Panc1 (cell line): Measurements from ENCODE around the gene GRK3. TPM values are rescaled to one million over a fixed set of nuclear protein-coding genes. Genes with fewer than 3 reads are reported as not detected.

Source experiments
- ATAC-seq: fragments of 200-7000 bp; cut with Tn5 transposase; 2 replicates; pipeline ENCODE4 v1.9.1; 2020; ENCODE audit warnings: mild to moderate bottlenecking, moderate library complexity
- BruUV-seq: library from RNA; stranded (reverse); fragments of 400-500 nt; replicated peaks from 2 replicates; lab custom pipeline; 2021; lab: Mats Ljungman, UMichigan
- CTCF ChIA-PET: fragments of 300-600 bp; sonication (Branson Sonifier 250); formaldehyde crosslinking; loops from one replicate; lab custom pipeline; 2022; ENCODE audit warnings: antibody characterized with exemption; lab: Charles Lee
- POLR2A ChIA-PET: fragments of 300-600 bp; sonication (Branson Sonifier 250); formaldehyde crosslinking; loops from one replicate; lab custom pipeline; 2022; ENCODE audit warnings: antibody characterized with exemption; lab: Charles Lee
- DNase-seq: peaks from one replicate; pipeline ENCODE4 v3.0.0-alpha.2; 2010; ENCODE audit warnings: low read depth, low spot score
- H3K27ac ChIP-seq: 2 replicates; pipeline ENCODE4 v1.5.1; 2011; ENCODE audit warnings: mild to moderate bottlenecking, low read length, inconsistent platforms
- H3K27me3 ChIP-seq: fragments of 200-500 bp; sonication (Bioruptor generic); 2 replicates; pipeline ENCODE4 v1.6.0; 2014; ENCODE audit warnings: low read length, inconsistent platforms; ENCODE audit not compliant: control insufficient read depth, insufficient read depth
- H3K36me3 ChIP-seq: fragments of 200-500 bp; sonication (Bioruptor generic); 2 replicates; pipeline ENCODE4 v1.5.1; 2014; ENCODE audit warnings: inconsistent platforms, mild to moderate bottlenecking, low read length, moderate library complexity; ENCODE audit not compliant: control insufficient read depth, insufficient read depth
- H3K4me1 ChIP-seq: 2 replicates; pipeline ENCODE4 v1.5.1; 2011; ENCODE audit warnings: inconsistent platforms, mild to moderate bottlenecking, low read length, moderate library complexity; ENCODE audit not compliant: control insufficient read depth, insufficient read depth
- H3K4me3 ChIP-seq, 2 experiments: 2 replicates each; pipeline ENCODE4 v1.5.1; 2011 to 2012; ENCODE audit warnings: low read depth in 2 of 2, low read length in 2 of 2, mild to moderate bottlenecking in 2 of 2, inconsistent platforms in 1 of 2, moderate library complexity in 1 of 2
- H3K9me3 ChIP-seq: fragments of 200-500 bp; sonication (Bioruptor generic); 2 replicates; pipeline ENCODE4 v1.5.1; 2014; ENCODE audit warnings: low read depth, mild to moderate bottlenecking, inconsistent platforms, low read length, moderate library complexity; ENCODE audit not compliant: control insufficient read depth, insufficient read depth
- POLR2AphosphoS5 ChIP-seq: IDR thresholded peaks from 2 replicates; pipeline ENCODE4 v1.6.1; 2012; ENCODE audit warnings: mild to moderate bottlenecking, low read depth, low read length, moderate library complexity
- SIN3A ChIP-seq: IDR thresholded peaks from 2 replicates; pipeline ENCODE4 v1.6.1; 2012; ENCODE audit warnings: low read depth, mild to moderate bottlenecking, low read length, moderate library complexity, borderline replicate concordance; ENCODE audit not compliant: insufficient read depth
- TCF7L2 ChIP-seq: IDR thresholded peaks from 2 replicates; pipeline ENCODE4 v1.6.1; 2011; ENCODE audit warnings: mild to moderate bottlenecking, low read depth, low read length, inconsistent platforms
- in situ Hi-C: cut with HindIII; loops from 2 replicates; pipeline ENCODE4 v1.10.0; 2016; ENCODE audit warnings: low sequenced_read_pairs, low pct_unique_long_range_greater_than_20kb
- intact Hi-C: fragments of 100-400 bp; cut with micrococcal nuclease; formaldehyde crosslinking; loops from one replicate; pipeline ENCODE4 v1.10.0; 2022; ENCODE audit not compliant: unreplicated experiment
- total RNA-seq: library from RNA; stranded (reverse); gene quantifications from one replicate; pipeline ENCODE4 v1.2.1, GENCODE V29; 2021; ENCODE audit not compliant: unreplicated experiment
- TF ChIP-seq, protein P1 (sequence below): fragments of 450-650 bp; IDR thresholded peaks from 2 replicates; pipeline ENCODE4 v1.5.1; 2017; ENCODE audit warnings: mild to moderate bottlenecking
- TF ChIP-seq, protein P2 (sequence below), 2 experiments: IDR thresholded peaks; 2 replicates each; pipeline ENCODE4 v1.6.1; 2011 to 2012; ENCODE audit warnings: low read depth in 2 of 2, control low read depth in 1 of 2, low read length in 1 of 2, mild to moderate bottlenecking in 1 of 2, moderate library complexity in 1 of 2; ENCODE audit not compliant: insufficient read depth in 1 of 2

The GRK3 gene
- total RNA-seq, 1 experiment from 2014 or later, result 12.0 TPM

DNA sequence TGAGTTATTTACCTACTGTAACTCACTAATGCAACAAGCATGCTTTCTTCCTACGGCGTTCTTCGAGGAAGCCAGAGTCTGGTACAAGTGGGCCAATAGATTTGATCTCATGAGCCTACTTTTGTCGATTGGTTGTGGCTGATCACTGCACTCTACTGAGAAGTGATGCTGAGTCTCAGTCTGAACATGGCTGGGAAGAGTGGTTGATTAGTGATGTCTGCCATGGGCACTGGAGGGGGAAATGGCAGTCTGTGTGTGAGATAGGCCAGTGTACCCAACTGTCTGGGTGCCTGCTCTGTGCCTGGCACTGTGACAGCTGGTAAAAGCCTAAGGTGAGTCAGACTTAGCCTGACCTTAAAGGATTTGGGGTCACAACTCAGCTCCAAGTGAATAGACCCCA, 205.9 kb downstream of the GRK3 start:
- no TSS peak for BruUV-seq
- H3K36me3 ChIP-seq, result no peaks in the 10 kb centered on the region
- TF ChIP-seq, protein P1, sequence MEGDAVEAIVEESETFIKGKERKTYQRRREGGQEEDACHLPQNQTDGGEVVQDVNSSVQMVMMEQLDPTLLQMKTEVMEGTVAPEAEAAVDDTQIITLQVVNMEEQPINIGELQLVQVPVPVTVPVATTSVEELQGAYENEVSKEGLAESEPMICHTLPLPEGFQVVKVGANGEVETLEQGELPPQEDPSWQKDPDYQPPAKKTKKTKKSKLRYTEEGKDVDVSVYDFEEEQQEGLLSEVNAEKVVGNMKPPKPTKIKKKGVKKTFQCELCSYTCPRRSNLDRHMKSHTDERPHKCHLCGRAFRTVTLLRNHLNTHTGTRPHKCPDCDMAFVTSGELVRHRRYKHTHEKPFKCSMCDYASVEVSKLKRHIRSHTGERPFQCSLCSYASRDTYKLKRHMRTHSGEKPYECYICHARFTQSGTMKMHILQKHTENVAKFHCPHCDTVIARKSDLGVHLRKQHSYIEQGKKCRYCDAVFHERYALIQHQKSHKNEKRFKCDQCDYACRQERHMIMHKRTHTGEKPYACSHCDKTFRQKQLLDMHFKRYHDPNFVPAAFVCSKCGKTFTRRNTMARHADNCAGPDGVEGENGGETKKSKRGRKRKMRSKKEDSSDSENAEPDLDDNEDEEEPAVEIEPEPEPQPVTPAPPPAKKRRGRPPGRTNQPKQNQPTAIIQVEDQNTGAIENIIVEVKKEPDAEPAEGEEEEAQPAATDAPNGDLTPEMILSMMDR, result no peak
- TF ChIP-seq SIN3A (no peak), TCF7L2 (no peak), POLR2AphosphoS5 (no peak)
- TF ChIP-seq, protein P2, sequence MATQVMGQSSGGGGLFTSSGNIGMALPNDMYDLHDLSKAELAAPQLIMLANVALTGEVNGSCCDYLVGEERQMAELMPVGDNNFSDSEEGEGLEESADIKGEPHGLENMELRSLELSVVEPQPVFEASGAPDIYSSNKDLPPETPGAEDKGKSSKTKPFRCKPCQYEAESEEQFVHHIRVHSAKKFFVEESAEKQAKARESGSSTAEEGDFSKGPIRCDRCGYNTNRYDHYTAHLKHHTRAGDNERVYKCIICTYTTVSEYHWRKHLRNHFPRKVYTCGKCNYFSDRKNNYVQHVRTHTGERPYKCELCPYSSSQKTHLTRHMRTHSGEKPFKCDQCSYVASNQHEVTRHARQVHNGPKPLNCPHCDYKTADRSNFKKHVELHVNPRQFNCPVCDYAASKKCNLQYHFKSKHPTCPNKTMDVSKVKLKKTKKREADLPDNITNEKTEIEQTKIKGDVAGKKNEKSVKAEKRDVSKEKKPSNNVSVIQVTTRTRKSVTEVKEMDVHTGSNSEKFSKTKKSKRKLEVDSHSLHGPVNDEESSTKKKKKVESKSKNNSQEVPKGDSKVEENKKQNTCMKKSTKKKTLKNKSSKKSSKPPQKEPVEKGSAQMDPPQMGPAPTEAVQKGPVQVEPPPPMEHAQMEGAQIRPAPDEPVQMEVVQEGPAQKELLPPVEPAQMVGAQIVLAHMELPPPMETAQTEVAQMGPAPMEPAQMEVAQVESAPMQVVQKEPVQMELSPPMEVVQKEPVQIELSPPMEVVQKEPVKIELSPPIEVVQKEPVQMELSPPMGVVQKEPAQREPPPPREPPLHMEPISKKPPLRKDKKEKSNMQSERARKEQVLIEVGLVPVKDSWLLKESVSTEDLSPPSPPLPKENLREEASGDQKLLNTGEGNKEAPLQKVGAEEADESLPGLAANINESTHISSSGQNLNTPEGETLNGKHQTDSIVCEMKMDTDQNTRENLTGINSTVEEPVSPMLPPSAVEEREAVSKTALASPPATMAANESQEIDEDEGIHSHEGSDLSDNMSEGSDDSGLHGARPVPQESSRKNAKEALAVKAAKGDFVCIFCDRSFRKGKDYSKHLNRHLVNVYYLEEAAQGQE (IDR thresholded peaks at IDR 0.05; ENCODE audit: insufficient read depth in 1 of 2, low read depth in 2 of 2, low read length in 1 of 2), result no peak
- H3K27ac ChIP-seq, result no peak overlapping the region
- in situ Hi-C loops, result no loop called here
- H3K27me3 ChIP-seq, result no peaks in the 10 kb centered on the region
- H3K4me3 ChIP-seq, result no peak overlapping the region
- DNase-seq (no peak), ATAC-seq (no peak)
- H3K4me1 ChIP-seq, result no peaks in the 10 kb centered on the region
- ChIA-PET POLR2A (no interaction called here), CTCF (no interaction called here)
- H3K9me3 ChIP-seq, result no peaks in the 10 kb centered on the region
- intact Hi-C loops, result loop anchor here (10.0 kb wide), 1 partner anchor 306 kb away; no protein-coding TSS in a partner anchor

DNA sequence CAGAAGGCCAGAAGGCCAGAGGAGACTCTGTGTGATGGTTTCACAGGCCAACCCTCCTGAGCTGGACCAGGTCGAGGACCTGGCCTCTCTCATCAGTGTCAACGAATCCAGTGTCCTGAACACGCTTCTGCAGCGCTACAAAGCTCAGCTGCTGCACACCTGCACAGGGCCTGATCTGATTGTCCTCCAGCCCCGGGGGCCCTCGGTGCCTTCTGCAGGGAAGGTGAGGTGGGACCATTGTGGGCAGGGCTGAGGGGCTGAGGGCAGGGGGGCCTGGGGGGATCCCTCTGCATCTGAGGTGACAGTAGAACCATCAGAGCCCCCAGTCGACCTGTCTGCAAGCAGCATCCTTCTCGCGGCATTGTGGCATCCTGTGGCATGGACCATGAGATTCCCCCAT, 207.8 kb downstream of the GRK3 start:
- ATAC-seq (no peak), DNase-seq (no peak)
- Histone ChIP-seq H3K36me3 (no peaks in the 10 kb centered on the region), H3K4me3 (no peak overlapping the region), H3K27me3 (no peaks in the 10 kb centered on the region), H3K4me1 (no peaks in the 10 kb centered on the region), H3K9me3 (no peaks in the 10 kb centered on the region), H3K27ac (no peak overlapping the region)
- ChIA-PET CTCF (interaction anchor here (1.1 kb wide), 1 partner anchor 537 kb away, joined by 3 read pairs; no protein-coding TSS in a partner anchor), POLR2A (no interaction called here)
- intact Hi-C loops (loop anchor here (10.0 kb wide), 1 partner anchor 307 kb away; no protein-coding TSS in a partner anchor), in situ Hi-C loops (no loop called here)
- no TSS peak for BruUV-seq
- no peak for TF ChIP-seq POLR2AphosphoS5
- TF ChIP-seq, protein P2 (IDR thresholded peaks at IDR 0.05; ENCODE audit: insufficient read depth in 1 of 2, low read depth in 2 of 2, low read length in 1 of 2), result no peak
